Gastroesophageal sphincter (tissue), 4 donors: ENCODE measurements around the gene CELSR3. TPM values are rescaled to one million over a fixed set of nuclear protein-coding genes. Genes with fewer than 3 reads are reported as not detected.

ENCODE experiments used
- ATAC-seq: fragments of 150-250 bp; one replicate; pipeline ENCODE4 v1.9.1; 2016; ENCODE audit warnings: mild to moderate bottlenecking, moderate library complexity
- H3K27ac ChIP-seq, 4 donors: fragments of 200-600 bp; sonication (generic) in 3 of 4; 1 replicate in 3 of 4; 2 replicates in 1 of 4; pipeline ENCODE4 v1.5.1; 2016 to 2019
- H3K27me3 ChIP-seq: fragments of 200-600 bp; sonication (generic); one replicate; pipeline ENCODE4 v1.5.1; 2019
- H3K36me3 ChIP-seq, 2 donors: fragments of 200-600 bp; sonication (generic); one replicate each; pipeline ENCODE4 v1.5.1; 2019; ENCODE audit warnings: control low read depth in 1 of 2
- H3K4me1 ChIP-seq, 3 donors: fragments of 200-600 bp; sonication (generic); 1 replicate in 2 of 3; 2 replicates in 1 of 3; pipeline ENCODE4 v1.5.1; 2016 to 2019; ENCODE audit warnings: control low read depth in 2 of 3
- H3K4me3 ChIP-seq, 2 donors: fragments of 200-600 bp; sonication (generic); one replicate each; pipeline ENCODE4 v1.5.1; 2019; ENCODE audit warnings: mild to moderate bottlenecking in 1 of 2, moderate library complexity in 1 of 2
- H3K9me3 ChIP-seq, 3 donors: fragments of 200-600 bp; sonication (generic); one replicate each; pipeline ENCODE4 v1.5.1; 2017 to 2019; ENCODE audit warnings: control low read depth in 2 of 3
- CTCF ChIP-seq, 4 experiments: fragments of 200-600 bp in 2 of 4; fragments of 450-650 bp in 2 of 4; sonication (generic) in 1 of 4; IDR thresholded peaks; one replicate each; pipeline ENCODE4 v1.5.1; 2017 to 2019; ENCODE audit warnings: antibody characterized with exemption in 4 of 4, mild to moderate bottlenecking in 2 of 4, moderate library complexity in 2 of 4
- EP300 ChIP-seq: sonication (generic); formaldehyde crosslinking; IDR thresholded peaks from one replicate; pipeline ENCODE4 v1.6.1; 2017; ENCODE audit warnings: antibody characterized with exemption, mild to moderate bottlenecking
- POLR2A ChIP-seq, 2 donors: fragments of 450-650 bp; IDR thresholded peaks; one replicate each; pipeline ENCODE4 v1.6.1; 2017; ENCODE audit warnings: antibody characterized with exemption in 2 of 2, mild to moderate bottlenecking in 2 of 2, moderate library complexity in 1 of 2
- POLR2AphosphoS5 ChIP-seq: sonication (generic); formaldehyde crosslinking; IDR thresholded peaks from one replicate; pipeline ENCODE4 v1.6.1; 2017; ENCODE audit warnings: antibody characterized with exemption
- WGBS, 2 donors: methylation state at CpG; one replicate each; pipeline ENCODE4 v1.1.5; 2018; ENCODE audit warnings: low coverage in 1 of 2; 5-methylcytosine and 5-hydroxymethylcytosine counted together
- total RNA-seq, 4 donors: library from RNA; depleted of rRNA; stranded (reverse); fragments of >200 nt; gene quantifications; one replicate each; pipeline ENCODE4 v1.1.0, GENCODE V29; 2016

The CELSR3 gene
- total RNA-seq, 4 donors from 2014 or later, result 0.40 to 1.0 (median 0.66) TPM

GRCh38 chr3:48684480-48685143 lies 21.9 kb upstream of the CELSR3 start:
- Histone ChIP-seq H3K36me3 (peaks cover 0 to 57% of the 10 kb centered on the region in 2 donors), H3K9me3 (no peaks in the 10 kb centered on the region), H3K27me3 (no peaks in the 10 kb centered on the region), H3K27ac (peak overlapping the region in 2 of 4 donors; percentile 59 to 92), H3K4me3 (peak overlapping the region; percentile 78 to 91), H3K4me1 (peaks cover 0 to 53% (median 22%) of the 10 kb centered on the region in 3 donors)
- WGBS, 2 donors, result 23% methylated on average over 2 of the region's 7 CpGs; no CpG with 5 or more reads in 1 of the 2 donors
- TF ChIP-seq EP300 (no peak), POLR2AphosphoS5 (no peak), POLR2A (IDR thresholded peaks at IDR 0.05) (no peak), CTCF (IDR thresholded peaks at IDR 0.05) (no peak)
- ATAC-seq, result no peak

DNA sequence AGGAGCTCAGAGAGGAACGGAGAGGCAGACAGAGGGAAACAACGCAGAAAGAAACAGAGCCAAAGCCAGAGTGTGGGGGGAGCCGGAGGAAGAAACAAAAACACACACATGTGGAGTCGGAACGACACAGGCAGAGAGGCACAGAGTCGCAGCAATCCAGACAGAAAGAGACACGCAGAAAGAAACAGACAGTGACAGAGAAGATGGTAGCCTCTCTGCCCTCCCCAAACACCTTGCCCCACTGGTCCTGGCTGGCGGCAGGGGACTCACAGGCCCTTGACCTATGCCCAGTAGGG lies 21.3 kb upstream of the CELSR3 start:
- 28 to 59% methylated on average over 6 to 8 of the region's 8 CpGs for WGBS, 2 donors
- Histone ChIP-seq H3K4me3 (peak overlapping the region in 1 of 2 donors; percentile 91), H3K36me3 (peaks cover 0 to 57% of the 10 kb centered on the region in 2 donors), H3K4me1 (peaks cover 0 to 53% (median 22%) of the 10 kb centered on the region in 3 donors), H3K9me3 (no peaks in the 10 kb centered on the region), H3K27ac (peak overlapping the region in 2 of 4 donors; percentile 59 to 92), H3K27me3 (no peaks in the 10 kb centered on the region)
- ATAC-seq, result no peak
- TF ChIP-seq POLR2AphosphoS5 (no peak), CTCF (IDR thresholded peaks at IDR 0.05) (no peak), POLR2A (IDR thresholded peaks at IDR 0.05) (no peak), EP300 (no peak)

DNA sequence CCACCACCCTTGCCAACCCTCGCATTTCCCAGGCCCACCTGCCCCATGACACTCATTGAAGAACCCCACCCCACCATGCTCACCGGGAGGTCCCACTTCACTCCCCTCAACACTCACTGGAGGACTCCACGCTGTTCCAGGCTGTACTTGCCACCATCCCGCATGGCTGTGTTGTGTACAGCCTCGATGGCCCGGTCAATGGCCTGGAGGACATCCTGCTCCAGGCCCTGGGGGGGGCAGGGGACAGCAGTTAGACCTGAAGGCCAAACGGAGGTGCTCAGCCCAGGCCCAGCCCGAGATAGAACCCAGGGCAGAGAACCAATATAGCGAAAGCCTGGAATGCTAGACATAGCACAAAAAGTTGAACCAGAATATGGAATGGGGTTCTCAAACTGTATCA lies 20.1 kb upstream of the CELSR3 start:
- peaks cover 0 to 57% of the 10 kb centered on the region in 2 donors for H3K36me3 ChIP-seq
- peaks cover 0 to 46% (median 22%) of the 10 kb centered on the region in 3 donors for H3K4me1 ChIP-seq
- no peak for ATAC-seq
- TF ChIP-seq CTCF (IDR thresholded peaks at IDR 0.05) (no peak), EP300 (no peak), POLR2AphosphoS5 (no peak), POLR2A (IDR thresholded peaks at IDR 0.05) (no peak)
- no peaks in the 10 kb centered on the region for H3K27me3 ChIP-seq
- no peak overlapping the region for H3K27ac ChIP-seq
- no peaks in the 10 kb centered on the region for H3K9me3 ChIP-seq
- WGBS, 2 donors, result 100% methylated on average over 1 of the region's 9 CpGs; no CpG with 5 or more reads in 1 of the 2 donors
- no peak overlapping the region for H3K4me3 ChIP-seq

GRCh38 chr3:48681974-48682610 lies 19.4 kb upstream of the CELSR3 start:
- no peak for ATAC-seq
- Histone ChIP-seq H3K36me3 (peaks cover 0 to 57% of the 10 kb centered on the region in 2 donors), H3K27ac (no peak overlapping the region), H3K4me1 (peaks cover 0 to 39% (median 22%) of the 10 kb centered on the region in 3 donors), H3K4me3 (no peak overlapping the region), H3K27me3 (no peaks in the 10 kb centered on the region), H3K9me3 (no peaks in the 10 kb centered on the region)
- no CpG with 5 or more reads among the region's 17 CpGs for WGBS, 2 donors
- TF ChIP-seq POLR2A (IDR thresholded peaks at IDR 0.05) (no peak), CTCF (IDR thresholded peaks at IDR 0.05) (no peak), EP300 (no peak), POLR2AphosphoS5 (no peak)

GRCh38 chr3:48681541-48681880 lies 18.8 kb upstream of the CELSR3 start:
- WGBS, 2 donors, result 97% methylated on average over 4 of the region's 7 CpGs; no CpG with 5 or more reads in 1 of the 2 donors
- H3K36me3 ChIP-seq, result peaks cover 0 to 62% of the 10 kb centered on the region in 2 donors
- H3K4me3 ChIP-seq, result no peak overlapping the region
- no peaks in the 10 kb centered on the region for H3K27me3 ChIP-seq
- ATAC-seq, result no peak
- no peaks in the 10 kb centered on the region for H3K9me3 ChIP-seq
- H3K4me1 ChIP-seq, result peaks cover 0 to 33% (median 19%) of the 10 kb centered on the region in 3 donors
- TF ChIP-seq CTCF (IDR thresholded peaks at IDR 0.05) (no peak), POLR2AphosphoS5 (no peak), EP300 (no peak), POLR2A (IDR thresholded peaks at IDR 0.05) (no peak)
- H3K27ac ChIP-seq, result no peak overlapping the region
